SU-DHL-6 (cell line): Measurements from ENCODE around the gene WDR54.

ENCODE experiments used
- H2AFZ ChIP-seq: fragments of 200-600 bp; sonication (generic); 2 replicates; pipeline ENCODE4 v1.6.1; 2014; ENCODE audit warnings: low read depth, mild to moderate bottlenecking, moderate library complexity, mixed read lengths, antibody characterized with exemption, low read length; ENCODE audit not compliant: severe bottlenecking
- H3F3A ChIP-seq: fragments of 200-600 bp; shearing (Covaris generic); 2 replicates; pipeline ENCODE4 v1.6.0; 2016; ENCODE audit warnings: antibody characterized with exemption, mild to moderate bottlenecking; ENCODE audit not compliant: insufficient read depth
- H3K27ac ChIP-seq: fragments of 200-600 bp; sonication (generic); 2 replicates; pipeline ENCODE4 v1.5.1; 2016; ENCODE audit warnings: low read depth, mild to moderate bottlenecking, low read length, moderate library complexity, mixed read lengths
- H3K27me3 ChIP-seq: fragments of 200-600 bp; sonication (generic), shearing (Covaris generic); 2 replicates; pipeline ENCODE4 v1.6.0; 2014; ENCODE audit warnings: mild to moderate bottlenecking, low read length
- H3K36me3 ChIP-seq: fragments of 200-600 bp; sonication (generic); 2 replicates; pipeline ENCODE4 v1.6.1; 2014; ENCODE audit warnings: mild to moderate bottlenecking, low read length, mixed read lengths
- H3K4me2 ChIP-seq: fragments of 300-600, 200-600 bp; shearing (Covaris generic), sonication (generic); 2 replicates; pipeline ENCODE4 v1.6.0; 2014; ENCODE audit warnings: low read length, low read depth, mild to moderate bottlenecking; ENCODE audit not compliant: poor library complexity, severe bottlenecking
- H3K4me3 ChIP-seq: fragments of 200-600 bp; sonication (generic); 2 replicates; pipeline ENCODE4 v1.5.1; 2014; ENCODE audit warnings: antibody characterized with exemption, low read length, mild to moderate bottlenecking, mixed read lengths; ENCODE audit not compliant: insufficient read depth, poor library complexity, severe bottlenecking
- H3K79me2 ChIP-seq: fragments of 200-600 bp; sonication (generic); 2 replicates; pipeline ENCODE4 v1.6.1; 2014; ENCODE audit warnings: mild to moderate bottlenecking, low read length, moderate library complexity; ENCODE audit not compliant: insufficient read depth
- H3K9ac ChIP-seq: fragments of 200-600 bp; sonication (generic); 2 replicates; pipeline ENCODE4 v1.7.0; 2014; ENCODE audit warnings: mild to moderate bottlenecking, low read length
- H3K9me2 ChIP-seq: fragments of 200-600 bp; sonication (generic); replicated peaks from 2 replicates; pipeline ENCODE4 v1.6.1; 2014; ENCODE audit warnings: low read length; ENCODE audit not compliant: insufficient read depth
- H3K9me3 ChIP-seq: fragments of 200-600 bp; sonication (generic); 2 replicates; pipeline ENCODE4 v1.6.1; 2014; ENCODE audit warnings: low read length, mixed read lengths; ENCODE audit not compliant: insufficient read depth
- H4K20me1 ChIP-seq: fragments of 200-600 bp; sonication (generic); 2 replicates; pipeline ENCODE4 v1.6.1; 2014; ENCODE audit warnings: low read depth, mild to moderate bottlenecking, antibody characterized with exemption, low read length, moderate library complexity, mixed read lengths
- CTCF ChIP-seq: fragments of 200-600 bp; sonication (generic); IDR thresholded peaks from one replicate; pipeline ENCODE4 v1.5.1; 2017; ENCODE audit warnings: antibody characterized with exemption, mild to moderate bottlenecking, low read length, moderate library complexity; ENCODE audit not compliant: insufficient read depth, poor library complexity, severe bottlenecking
- EZH2phosphoT487 ChIP-seq: fragments of 200-600 bp; sonication (generic), shearing (Covaris generic); conservative IDR thresholded peaks from 2 replicates; pipeline ENCODE4 v1.6.1; 2018; ENCODE audit warnings: mild to moderate bottlenecking, antibody characterized with exemption, low read length, moderate library complexity, mixed read lengths

Gene WDR54

GRCh38 chr2:74428675-74429074, 7.1 kb downstream of the WDR54 start:
- no peak for TF ChIP-seq EZH2phosphoT487
- H2AFZ ChIP-seq: no peak overlapping the region
- H3K9me3 ChIP-seq: no peaks in the 10 kb centered on the region
- no peaks in the 10 kb centered on the region for H4K20me1 ChIP-seq
- no peaks in the 10 kb centered on the region for H3K9me2 ChIP-seq
- H3K4me3 ChIP-seq: no peak overlapping the region
- H3K36me3 ChIP-seq: no peaks in the 10 kb centered on the region
- H3K27me3 ChIP-seq: no peaks in the 10 kb centered on the region
- no peak overlapping the region for H3K27ac ChIP-seq
- H3F3A ChIP-seq: no peaks in the 10 kb centered on the region
- H3K9ac ChIP-seq: no peak overlapping the region
- no peaks in the 10 kb centered on the region for H3K79me2 ChIP-seq
- H3K4me2 ChIP-seq: no peak overlapping the region

DNA sequence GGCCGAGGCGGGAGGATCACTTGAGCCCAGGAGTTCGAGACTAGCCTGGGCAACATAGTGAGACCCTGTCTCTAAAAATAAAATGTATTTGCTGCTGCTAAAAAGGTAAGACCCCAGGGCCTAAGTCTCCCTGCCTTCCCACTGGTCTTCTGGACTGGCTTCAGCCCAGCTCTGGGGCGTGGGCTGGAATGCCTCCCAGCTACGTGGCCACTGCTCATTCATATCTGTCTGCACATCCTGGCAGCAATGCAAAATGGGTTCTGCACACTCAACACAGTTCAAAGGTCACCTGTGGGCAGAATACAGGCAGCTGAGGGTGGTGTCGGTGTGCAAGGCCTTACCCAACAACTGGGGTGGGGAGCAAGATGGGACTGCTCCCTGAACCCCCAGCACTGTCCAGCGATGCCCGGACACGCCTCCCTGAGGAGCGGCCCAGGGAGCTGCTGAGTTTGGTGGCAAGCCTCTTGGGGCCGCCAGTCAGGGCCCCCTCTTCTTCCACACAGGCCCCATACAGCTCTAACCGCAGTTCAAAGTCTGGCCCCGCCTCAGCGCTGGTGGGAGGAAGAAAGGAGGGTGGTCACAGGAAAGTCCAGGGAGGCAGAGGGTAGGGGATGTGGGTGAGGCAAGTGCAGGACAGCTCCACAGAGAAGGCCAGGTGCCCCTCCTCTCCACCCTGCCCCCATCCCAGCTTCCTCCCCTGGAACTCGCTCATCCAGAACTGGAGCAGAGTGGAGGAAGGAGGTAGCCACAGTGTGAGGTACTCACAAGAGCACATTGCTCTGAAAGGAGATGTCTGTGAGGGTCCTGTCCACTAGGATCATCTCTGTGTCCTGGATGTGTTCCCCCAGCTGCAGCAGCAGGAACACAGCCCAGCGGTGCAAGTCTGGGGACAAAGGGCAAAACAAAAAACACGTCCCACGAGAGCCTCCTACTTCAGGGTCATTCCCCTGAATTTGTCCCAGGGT, 8.2 kb downstream of the WDR54 start:
- H3K4me3 ChIP-seq: no peak overlapping the region
- no peak overlapping the region for H3K9ac ChIP-seq
- H3K79me2 ChIP-seq: no peaks in the 10 kb centered on the region
- H2AFZ ChIP-seq: no peak overlapping the region
- no peak for TF ChIP-seq CTCF
- no peak for TF ChIP-seq EZH2phosphoT487
- H4K20me1 ChIP-seq: no peaks in the 10 kb centered on the region
- H3K36me3 ChIP-seq: no peaks in the 10 kb centered on the region
- no peaks in the 10 kb centered on the region for H3K27me3 ChIP-seq
- no peak overlapping the region for H3K27ac ChIP-seq
- H3F3A ChIP-seq: no peaks in the 10 kb centered on the region
- no peaks in the 10 kb centered on the region for H3K9me3 ChIP-seq
- H3K9me2 ChIP-seq: no peaks in the 10 kb centered on the region
- no peak overlapping the region for H3K4me2 ChIP-seq

- Histone ChIP-seq H3K36me3 (no peaks in the 10 kb centered on the region), H3K27ac (no peak overlapping the region), H4K20me1 (no peaks in the 10 kb centered on the region), H3K4me3 (no peak overlapping the region), H3K9ac (no peak overlapping the region), H3K9me2 (no peaks in the 10 kb centered on the region), H3K79me2 (no peaks in the 10 kb centered on the region), H2AFZ (no peak overlapping the region), H3K27me3 (no peaks in the 10 kb centered on the region), H3K4me2 (no peak overlapping the region), H3K9me3 (no peaks in the 10 kb centered on the region), H3F3A (no peaks in the 10 kb centered on the region)
- TF ChIP-seq CTCF (no peak), EZH2phosphoT487 (no peak)
Observed at GRCh38 chr2:74430502-74430901, 9.0 kb downstream of the WDR54 start.
